GM12878 (cell line): Measurements from ENCODE around the gene PPP6R1. TPM values are rescaled to one million over a fixed set of nuclear protein-coding genes. Genes with fewer than 3 reads are reported as not detected.

ENCODE experiments used
- ATAC-seq: fragments of 200-7000 bp; cut with Tn5 transposase; 3 replicates; pipeline ENCODE4 v1.9.1; 2020; ENCODE audit warnings: mild to moderate bottlenecking, moderate library complexity
- BruUV-seq: library from RNA; stranded (reverse); fragments of 400-500 nt; replicated peaks from 2 replicates; lab custom pipeline; 2021; lab: Mats Ljungman, UMichigan
- CTCF ChIA-PET: fragments of 300-600 bp; sonication (Branson Sonifier 250); formaldehyde crosslinking; extraction: SDS; loops from one replicate; lab custom pipeline; 2021; ENCODE audit warnings: inconsistent platforms; lab: Yijun Ruan, JAX
- POLR2A ChIA-PET: fragments of 350-600 bp; formaldehyde crosslinking; extraction: SDS; loops from one replicate; lab custom pipeline; 2021; ENCODE audit warnings: inconsistent platforms; lab: Charles Lee
- RAD21 ChIA-PET: fragments of 300-600 bp; sonication (Branson Sonifier 250); formaldehyde crosslinking; loops from one replicate; lab custom pipeline; 2023; ENCODE audit warnings: antibody characterized with exemption; ENCODE audit not compliant: unreplicated experiment; lab: Charles Lee
- SMC1A ChIA-PET: fragments of 300-600 bp; sonication (Branson Sonifier 250); formaldehyde crosslinking; loops from one replicate; lab custom pipeline; 2023; ENCODE audit not compliant: unreplicated experiment, uncharacterized antibody; lab: Charles Lee
- DNase-seq: peaks from one replicate; pipeline ENCODE4 v3.0.0-alpha.2; 2011; ENCODE audit warnings: low read depth, low spot score
- FAIRE-seq: peaks from 3 replicates; lab custom pipeline; 2011; peaks lifted over from hg19 to GRCh38; lab: Jason Lieb, UNC
- H2AFZ ChIP-seq: 2 replicates; pipeline ENCODE4 v1.6.0; 2011; ENCODE audit warnings: low read depth, low read length, control low read depth; ENCODE audit not compliant: control insufficient read depth
- H3K27ac ChIP-seq: 2 replicates; pipeline ENCODE4 v1.5.1; 2011; ENCODE audit warnings: control low read depth; ENCODE audit not compliant: control insufficient read depth, insufficient read depth
- H3K27me3 ChIP-seq, 2 experiments: replicated peaks in 1 of 2; 2 replicates each; pipeline versions ENCODE4 v1.6.0 to v1.6.1; 2011; ENCODE audit warnings: low read length in 1 of 2; ENCODE audit not compliant: control insufficient read depth in 2 of 2, insufficient read depth in 2 of 2
- H3K36me3 ChIP-seq, 2 experiments: 2 replicates each; pipeline ENCODE4 v1.5.1; 2011; ENCODE audit warnings: low read length in 1 of 2; ENCODE audit not compliant: control insufficient read depth in 2 of 2, insufficient read depth in 2 of 2
- H3K4me1 ChIP-seq: 2 replicates; pipeline ENCODE4 v1.6.1; 2011; ENCODE audit warnings: mild to moderate bottlenecking, low read length, moderate library complexity, mixed read lengths; ENCODE audit not compliant: control insufficient read depth, insufficient read depth
- H3K4me2 ChIP-seq: 2 replicates; pipeline ENCODE4 v1.6.0; 2011; ENCODE audit warnings: control low read depth; ENCODE audit not compliant: control insufficient read depth, insufficient read depth
- H3K4me3 ChIP-seq: fragments of 200-600 bp; sonication (generic); 2 replicates; pipeline ENCODE4 v1.5.1; 2016
- H3K79me2 ChIP-seq: 2 replicates; pipeline ENCODE4 v1.6.0; 2011; ENCODE audit warnings: low read length; ENCODE audit not compliant: control insufficient read depth, insufficient read depth
- H3K9ac ChIP-seq: 2 replicates; pipeline ENCODE4 v1.8.0; 2011; ENCODE audit warnings: low read length, control low read depth, mixed read lengths; ENCODE audit not compliant: control insufficient read depth, insufficient read depth
- H3K9me3 ChIP-seq: replicated peaks from 3 replicates; pipeline ENCODE4 v1.5.1; 2011; ENCODE audit warnings: mild to moderate bottlenecking, low read length; ENCODE audit not compliant: control insufficient read depth, insufficient read depth
- H4K20me1 ChIP-seq: 2 replicates; pipeline ENCODE4 v1.6.0; 2011; ENCODE audit not compliant: control insufficient read depth, insufficient read depth
- CBFB ChIP-seq: IDR thresholded peaks from 2 replicates; pipeline ENCODE4 v1.6.1; 2016; ENCODE audit warnings: antibody characterized with exemption, low read depth
- CBX5 ChIP-seq: sonication (generic); IDR thresholded peaks from 2 replicates; pipeline ENCODE4 v1.6.1; 2016; ENCODE audit warnings: low read depth, moderate library complexity, mild to moderate bottlenecking, inconsistent platforms
- FOS ChIP-seq: IDR thresholded peaks from 3 replicates; pipeline ENCODE4 v1.6.1; 2011; ENCODE audit warnings: borderline replicate concordance; ENCODE audit not compliant: insufficient read length; ENCODE audit errors: extremely low read depth
- FOXM1 ChIP-seq: IDR thresholded peaks from 2 replicates; pipeline ENCODE4 v1.6.1; 2012; ENCODE audit warnings: low read depth, mild to moderate bottlenecking, inconsistent platforms, low read length, moderate library complexity
- HDAC6 ChIP-seq: fragments of 200-600 bp; sonication (generic); IDR thresholded peaks from one replicate; pipeline ENCODE4 v1.8.0; 2017; ENCODE audit warnings: antibody characterized with exemption; ENCODE audit not compliant: unreplicated experiment
- KLF5 ChIP-seq: fragments of 450-650 bp; IDR thresholded peaks from 2 replicates; pipeline ENCODE4 v1.6.1; 2014; ENCODE audit warnings: mild to moderate bottlenecking; ENCODE audit not compliant: partially characterized antibody
- NFYA ChIP-seq: IDR thresholded peaks from 2 replicates; pipeline ENCODE4 v1.6.1; 2011; ENCODE audit warnings: low read depth, mild to moderate bottlenecking, low read length, improper control_type of control experiment, borderline replicate concordance
- SRF ChIP-seq, 2 experiments: IDR thresholded peaks; 2 replicates each; pipeline ENCODE4 v1.6.1; 2011; ENCODE audit warnings: low read depth in 2 of 2, low read length in 2 of 2, mild to moderate bottlenecking in 1 of 2, moderate library complexity in 1 of 2
- YY1 ChIP-seq: IDR thresholded peaks from 2 replicates; pipeline ENCODE4 v1.6.1; 2011; ENCODE audit warnings: low read depth, mild to moderate bottlenecking, low read length
- ZBTB4 ChIP-seq: fragments of 450-650 bp; formaldehyde crosslinking; IDR thresholded peaks from 2 replicates; pipeline ENCODE4 v1.4.0; 2022; ENCODE audit warnings: mild to moderate bottlenecking, moderate library complexity
- ZNF622 ChIP-seq: fragments of 450-650 bp; IDR thresholded peaks from 2 replicates; pipeline ENCODE4 v1.6.1; 2017; ENCODE audit warnings: mild to moderate bottlenecking, inconsistent platforms
- WGBS: methylation state at CpG from one replicate; pipeline ENCODE4 v1.1.6; 2016; ENCODE audit warnings: low lambda C conversion rate; ENCODE audit not compliant: insufficient replicate concordance, insufficient coverage; ENCODE audit errors: missing lambda C conversion rate; 5-methylcytosine and 5-hydroxymethylcytosine counted together
- in situ Hi-C: fragments of 300-500 bp; cut with MboI; formaldehyde crosslinking; loops from 9 replicates; pipeline ENCODE4 v1.14.3; 2018; ENCODE audit warnings: mixed read lengths
- intact Hi-C: fragments of 100-400 bp; cut with micrococcal nuclease; formaldehyde crosslinking; loops from one replicate; pipeline ENCODE4 v1.14.2; 2022; ENCODE audit not compliant: unreplicated experiment
- polyA plus RNA-seq, 11 experiments: library from polyadenylated mRNA; depleted of rRNA in 4 of 11; unstranded in 6 of 11; stranded (reverse) in 5 of 11; fragments of >200 nt; fragmentation: Nextera tagmentation in 4 of 11; fragmentation: Illumina TruSeq in 1 of 11; extraction: Ambion mirVana in 4 of 11; extraction: Trizol in 1 of 11; gene quantifications; 1 replicate in 1 of 11; 2 replicates in 10 of 11; pipeline versions ENCODE4 v1.2.1 to v1.2.3, GENCODE V29; 2011 to 2016; ENCODE audit warnings: inconsistent platforms in 2 of 11, missing spikeins in 2 of 11, low read depth in 1 of 11
- total RNA-seq, 4 experiments: library from RNA; depleted of rRNA in 3 of 4; stranded (reverse); fragments of >200 nt in 3 of 4; fragmentation: Illumina TruSeq in 1 of 4; extraction: Trizol in 1 of 4; gene quantifications; 2 replicates each; pipeline versions ENCODE4 v1.2.1 to v1.2.3, GENCODE V29; 2013 to 2021
- TF ChIP-seq, protein P1 (sequence below): fragments of 450-650 bp; IDR thresholded peaks from 2 replicates; pipeline ENCODE4 v1.6.1; 2017; ENCODE audit warnings: mild to moderate bottlenecking, low read depth, inconsistent platforms; ENCODE audit not compliant: poor library complexity, severe bottlenecking

Gene PPP6R1
- total and polyA plus RNA-seq, 10 of the 15 experiments (the other 5 are each of a cell fraction or from before 2014, with no cell fraction given), result 0.80 to 173 (median 63.7) TPM

DNA sequence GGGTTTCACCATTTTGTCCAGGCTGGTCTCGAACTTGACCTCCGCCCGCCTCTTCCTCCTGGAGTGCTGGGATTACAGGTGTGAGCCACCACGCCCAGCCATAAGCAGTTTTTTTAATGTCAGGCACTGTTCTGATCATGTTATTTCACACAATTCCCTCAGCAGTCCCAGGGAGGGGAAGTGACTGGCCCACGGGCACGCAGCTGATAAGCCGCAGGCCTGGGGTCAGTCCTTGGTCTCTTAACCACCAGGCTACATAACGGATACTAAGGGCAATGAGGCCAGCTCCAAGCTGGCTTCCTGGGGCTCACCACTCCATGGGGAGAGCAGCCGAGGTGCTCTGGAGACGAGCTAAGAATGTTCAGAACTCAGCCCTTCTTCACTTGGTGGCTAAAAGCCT is 38.5 kb upstream of the PPP6R1 start (continued):
- no peak for TF ChIP-seq NFYA
- TF ChIP-seq, all 136 proteins: peak for 0

DNA sequence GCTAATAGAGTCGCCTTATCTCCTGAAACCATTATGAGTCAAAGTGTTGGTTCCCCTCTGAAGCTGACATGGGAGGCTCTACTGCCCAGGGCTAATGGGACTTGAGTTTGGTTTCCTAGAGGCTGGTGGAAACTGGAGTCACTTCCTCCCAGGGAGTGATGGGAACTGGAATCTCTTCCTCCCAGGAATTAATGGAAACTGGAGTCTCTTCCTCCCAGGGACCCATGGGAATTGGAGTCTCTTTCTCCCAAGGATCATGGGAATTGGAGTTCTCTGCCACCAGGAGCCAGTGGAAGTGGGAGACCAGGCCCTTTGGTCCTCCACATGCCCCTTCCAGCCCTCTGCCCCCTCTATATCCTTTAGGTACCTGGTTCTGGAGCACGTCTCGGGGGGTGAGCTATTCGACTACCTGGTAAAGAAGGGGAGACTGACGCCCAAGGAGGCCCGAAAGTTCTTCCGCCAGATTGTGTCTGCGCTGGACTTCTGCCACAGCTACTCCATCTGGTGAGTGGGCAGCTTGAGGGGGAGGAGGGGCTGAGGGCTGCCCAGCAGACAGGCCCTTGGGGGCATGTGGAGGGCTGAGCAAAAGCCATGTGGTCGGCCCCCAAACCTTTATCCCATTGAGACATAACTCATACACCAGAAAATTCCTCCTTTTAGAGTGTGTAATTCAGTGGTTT is 30.4 kb upstream of the PPP6R1 start:
- Histone ChIP-seq H3K9ac (no peak overlapping the region), H3K4me1 (no peaks in the 10 kb centered on the region), H3K9me3 (no peaks in the 10 kb centered on the region), H3K36me3 (no peaks in the 10 kb centered on the region), H3K27me3 (no peaks in the 10 kb centered on the region), H3K79me2 (no peaks in the 10 kb centered on the region)
- no peak for FAIRE-seq
- POLR2A ChIA-PET, result no interaction called here
- 43% methylated on average over 9 of the region's 9 CpGs for WGBS
- BruUV-seq, result no TSS peak
- in situ Hi-C loops, result no loop called here
- CTCF ChIA-PET, result interaction anchor here (4.5 kb wide), 1 partner anchor 12 kb away, joined by 34 read pairs; no protein-coding TSS in a partner anchor
- no peak for ATAC-seq
- intact Hi-C loops, result no loop called here
- DNase-seq, result no peak
- SMC1A ChIA-PET, result no interaction called here
- no peak for TF ChIP-seq NFYA
- no peak for TF ChIP-seq FOS
- no peak for TF ChIP-seq CBX5
- no peak for TF ChIP-seq HDAC6
- no peak for TF ChIP-seq YY1
- TF ChIP-seq FOXM1, result no peak
- TF ChIP-seq, protein P1, sequence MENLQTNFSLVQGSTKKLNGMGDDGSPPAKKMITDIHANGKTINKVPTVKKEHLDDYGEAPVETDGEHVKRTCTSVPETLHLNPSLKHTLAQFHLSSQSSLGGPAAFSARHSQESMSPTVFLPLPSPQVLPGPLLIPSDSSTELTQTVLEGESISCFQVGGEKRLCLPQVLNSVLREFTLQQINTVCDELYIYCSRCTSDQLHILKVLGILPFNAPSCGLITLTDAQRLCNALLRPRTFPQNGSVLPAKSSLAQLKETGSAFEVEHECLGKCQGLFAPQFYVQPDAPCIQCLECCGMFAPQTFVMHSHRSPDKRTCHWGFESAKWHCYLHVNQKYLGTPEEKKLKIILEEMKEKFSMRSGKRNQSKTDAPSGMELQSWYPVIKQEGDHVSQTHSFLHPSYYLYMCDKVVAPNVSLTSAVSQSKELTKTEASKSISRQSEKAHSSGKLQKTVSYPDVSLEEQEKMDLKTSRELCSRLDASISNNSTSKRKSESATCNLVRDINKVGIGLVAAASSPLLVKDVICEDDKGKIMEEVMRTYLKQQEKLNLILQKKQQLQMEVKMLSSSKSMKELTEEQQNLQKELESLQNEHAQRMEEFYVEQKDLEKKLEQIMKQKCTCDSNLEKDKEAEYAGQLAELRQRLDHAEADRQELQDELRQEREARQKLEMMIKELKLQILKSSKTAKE, result no peak
- TF ChIP-seq CBFB, result no peak
- no peak for TF ChIP-seq KLF5
- no peak for TF ChIP-seq ZBTB4
- TF ChIP-seq SRF (IDR thresholded peaks at IDR 0.05; ENCODE audit: low read depth in 2 of 2, low read length in 2 of 2), result no peak
- TF ChIP-seq ZNF622, result no peak
- TF ChIP-seq, all 136 proteins: peak for 0
- RAD21 ChIA-PET, result no interaction called here
- no peak overlapping the region for H3K4me3 ChIP-seq
- H3K27ac ChIP-seq, result no peak overlapping the region
- H2AFZ ChIP-seq, result no peak overlapping the region
- no peak overlapping the region for H3K4me2 ChIP-seq
- H4K20me1 ChIP-seq, result no peaks in the 10 kb centered on the region
